ENCODE data around the gene EZR.

EZR gene

GRCh38 chr6:158757753-158758090 lies 61.4 kb downstream of the EZR start:
- DNase-seq: no peak

DNA sequence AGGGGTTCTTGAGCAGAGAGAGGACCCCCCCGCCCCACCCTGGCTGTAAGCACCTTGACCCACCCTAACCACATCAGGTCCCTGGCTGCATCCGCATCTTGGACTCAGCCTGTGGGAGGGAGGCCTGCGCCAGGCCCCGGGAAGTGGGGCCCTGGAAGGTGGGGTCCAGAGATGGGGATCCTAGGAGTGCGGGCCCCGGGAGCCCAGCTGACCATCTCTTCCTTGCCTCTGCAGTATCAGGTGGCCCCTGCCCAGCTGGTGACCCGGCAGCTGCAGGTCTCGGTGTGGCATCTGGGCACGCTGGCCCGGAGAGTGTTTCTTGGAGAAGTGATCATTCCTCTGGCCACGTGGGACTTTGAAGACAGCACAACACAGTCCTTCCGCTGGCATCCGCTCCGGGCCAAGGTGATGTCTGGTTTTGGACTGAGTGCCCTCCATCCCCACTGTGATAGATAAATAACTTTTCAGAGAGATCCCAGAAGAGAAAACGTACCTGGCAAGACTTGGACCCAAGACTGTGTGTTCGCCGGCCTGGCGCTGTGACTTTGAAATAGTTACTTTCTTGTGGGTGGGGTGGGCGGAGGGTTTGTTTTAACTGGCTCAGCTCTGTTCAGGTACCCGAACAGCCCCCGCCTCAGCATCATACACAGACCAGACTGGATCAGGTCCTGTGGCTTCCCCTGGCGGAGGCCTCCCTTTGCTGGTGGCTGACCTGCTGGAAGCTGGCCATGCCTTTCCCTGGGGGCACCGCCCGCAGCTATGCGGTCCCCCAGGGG lies 62.0 kb downstream of the EZR start:
- DNase-seq: no peak

DNA sequence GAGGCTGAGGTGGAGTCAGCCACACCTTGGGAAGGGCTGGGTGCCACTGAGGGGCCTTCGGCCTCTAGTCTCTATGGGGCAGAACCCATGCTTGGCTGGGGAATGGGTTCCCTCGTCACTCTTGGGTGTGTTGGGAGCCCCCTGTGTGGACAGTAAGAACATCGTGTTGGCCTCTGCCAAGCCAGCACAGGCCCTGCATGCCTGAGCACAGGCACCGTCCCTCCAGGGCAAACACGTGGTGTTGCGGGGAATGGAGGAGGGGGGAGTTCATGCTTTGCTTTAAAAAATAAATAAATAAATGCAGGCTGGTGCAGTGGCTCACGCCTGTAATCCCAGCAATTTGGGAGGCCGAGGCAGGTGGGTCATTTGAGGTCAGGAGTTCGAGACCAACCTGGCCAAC lies 63.0 kb downstream of the EZR start:
- DNase-seq: no peak

DNA sequence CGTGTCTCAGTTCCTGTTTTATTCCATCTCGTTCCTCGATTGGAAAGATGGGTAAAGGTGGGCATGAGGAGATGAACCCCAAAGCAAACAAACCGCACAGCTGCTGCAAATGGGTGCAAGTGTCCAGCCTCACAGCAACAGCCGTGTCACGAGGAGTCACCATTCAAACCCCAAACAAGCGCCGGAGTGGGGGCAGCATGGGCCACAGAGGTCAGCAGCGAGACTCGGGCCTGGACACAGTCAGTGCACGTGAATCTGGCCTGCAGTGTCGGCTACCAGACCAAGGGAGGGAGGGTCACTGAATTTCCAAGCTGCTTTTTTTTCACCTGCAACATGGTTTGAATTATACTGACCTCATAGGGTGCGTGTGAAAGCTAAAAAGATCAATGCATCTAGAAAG lies 63.5 kb downstream of the EZR start:
- no peak for DNase-seq

- no peak for DNase-seq
Observed at GRCh38 chr6:158754738-158755137, 64.4 kb downstream of the EZR start.

- no peak for DNase-seq
Observed at GRCh38 chr6:158753811-158754210, 65.4 kb downstream of the EZR start.

- peak; percentile 92 for DNase-seq
Observed at GRCh38 chr6:158752613-158753012, 66.6 kb downstream of the EZR start.

GRCh38 chr6:158751921-158752320 lies 67.2 kb downstream of the EZR start:
- DNase-seq: no peak

DNA sequence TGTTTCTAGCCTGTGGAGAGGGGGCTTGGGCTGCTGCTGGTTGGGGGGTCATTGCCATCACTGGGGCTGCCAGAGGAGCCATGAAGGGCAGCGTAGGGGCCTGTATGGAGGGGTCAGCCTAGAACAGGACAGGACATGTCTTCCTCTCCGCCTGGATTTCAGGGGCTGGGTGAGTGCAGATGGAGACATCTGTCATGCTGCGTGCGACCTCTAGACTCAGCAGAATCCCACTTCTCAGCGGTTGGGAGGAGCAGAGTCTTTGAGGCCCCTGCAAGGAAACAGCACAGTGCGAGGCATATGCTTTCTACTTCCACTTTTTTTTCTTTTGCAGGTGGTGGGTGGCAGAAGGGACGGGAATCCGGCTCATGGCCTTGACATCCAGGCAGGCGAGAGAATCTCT lies 67.9 kb downstream of the EZR start:
- no peak for DNase-seq

DNA sequence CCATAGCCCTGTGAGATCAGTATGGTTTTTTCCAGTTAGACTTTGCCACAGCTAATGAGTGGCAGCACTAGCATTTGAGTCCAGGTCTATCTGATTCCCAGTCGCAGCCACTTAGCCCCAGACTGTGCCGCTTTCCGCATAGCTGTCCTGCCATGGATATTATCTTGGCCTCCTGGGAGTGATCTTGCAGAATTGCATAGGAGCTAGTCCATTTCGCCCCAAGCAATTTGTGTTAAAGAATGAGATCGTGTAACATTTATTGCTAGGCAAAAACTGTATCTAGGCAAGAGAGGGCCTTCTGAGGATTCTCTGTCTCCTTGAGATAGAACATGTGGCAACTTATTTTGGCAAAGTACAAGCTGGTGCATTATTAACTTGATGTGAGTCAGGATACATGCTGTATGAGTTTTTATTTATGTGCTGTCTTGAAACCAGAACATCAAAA lies 74.2 kb downstream of the EZR start:
- DNase-seq: no peak

GRCh38 chr6:158743033-158743651 lies 76.0 kb downstream of the EZR start:
- no peak for DNase-seq

GRCh38 chr6:158739673-158740072 lies 79.5 kb downstream of the EZR start:
- DNase-seq: no peak

DNA sequence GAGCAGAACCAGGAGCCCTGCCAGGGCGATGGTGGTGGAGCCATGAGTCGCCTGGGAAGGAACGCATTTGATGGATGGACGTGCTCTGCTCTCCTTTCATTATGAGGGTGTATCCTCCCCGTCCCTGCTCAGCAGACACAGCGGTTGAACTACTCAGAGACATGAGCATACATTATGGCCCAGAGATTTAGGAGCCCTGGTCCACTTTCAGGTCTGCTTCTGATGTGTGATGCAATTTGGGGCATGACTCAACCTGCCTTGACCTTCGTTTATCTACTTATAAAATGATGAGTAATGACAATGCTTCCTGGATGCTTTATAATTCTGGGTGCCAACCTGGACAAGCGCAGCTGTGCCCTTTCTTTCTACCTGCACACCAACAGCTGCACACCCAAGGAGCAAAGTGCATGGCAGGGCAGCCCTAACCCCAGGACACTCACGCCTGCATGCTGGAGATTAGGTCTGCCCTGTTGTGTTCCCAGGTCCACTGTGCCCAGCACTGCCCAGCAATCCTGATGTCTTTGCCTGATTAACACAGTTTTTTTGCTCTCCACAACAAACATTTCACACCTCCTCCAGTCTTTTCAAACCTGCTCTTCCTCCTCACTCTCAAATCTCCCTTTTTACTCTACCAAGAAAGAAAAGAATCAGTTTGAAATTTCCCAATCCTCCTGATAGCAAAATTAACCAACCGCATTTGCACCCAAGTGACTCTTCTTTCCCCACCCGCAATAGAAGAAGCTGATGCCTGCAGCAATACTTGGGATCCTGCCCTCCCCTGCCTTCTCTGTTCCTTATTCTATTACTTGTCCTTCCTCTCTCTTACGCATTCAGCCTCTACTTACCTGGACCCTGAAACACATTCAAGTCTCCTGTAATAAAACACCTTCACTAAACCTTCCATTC lies 81.2 kb downstream of the EZR start:
- DNase-seq: no peak

GRCh38 chr6:158737082-158737709 lies 82.0 kb downstream of the EZR start:
- DNase-seq: no peak

- no peak for DNase-seq
Observed at GRCh38 chr6:158735009-158735408, 84.2 kb downstream of the EZR start.

DNA sequence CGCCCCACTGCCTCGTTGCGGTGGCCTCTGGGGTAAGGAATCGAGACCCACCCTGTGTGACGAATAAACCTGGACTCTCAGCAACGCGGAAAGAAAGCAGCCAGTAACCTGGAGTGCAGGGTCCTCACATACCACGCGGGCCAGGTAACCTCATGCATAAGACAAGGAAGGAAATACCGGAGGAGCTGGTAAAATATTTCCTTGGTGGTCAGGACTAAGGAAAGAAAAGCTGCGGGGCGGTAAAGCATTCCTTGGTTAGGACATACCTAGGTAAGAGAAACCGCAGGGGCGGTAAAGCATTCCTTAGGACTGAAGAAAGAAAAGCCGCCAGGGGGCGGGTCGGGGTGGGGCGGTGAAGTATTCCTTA lies 88.6 kb downstream of the EZR start:
- no peak for DNase-seq

DNA sequence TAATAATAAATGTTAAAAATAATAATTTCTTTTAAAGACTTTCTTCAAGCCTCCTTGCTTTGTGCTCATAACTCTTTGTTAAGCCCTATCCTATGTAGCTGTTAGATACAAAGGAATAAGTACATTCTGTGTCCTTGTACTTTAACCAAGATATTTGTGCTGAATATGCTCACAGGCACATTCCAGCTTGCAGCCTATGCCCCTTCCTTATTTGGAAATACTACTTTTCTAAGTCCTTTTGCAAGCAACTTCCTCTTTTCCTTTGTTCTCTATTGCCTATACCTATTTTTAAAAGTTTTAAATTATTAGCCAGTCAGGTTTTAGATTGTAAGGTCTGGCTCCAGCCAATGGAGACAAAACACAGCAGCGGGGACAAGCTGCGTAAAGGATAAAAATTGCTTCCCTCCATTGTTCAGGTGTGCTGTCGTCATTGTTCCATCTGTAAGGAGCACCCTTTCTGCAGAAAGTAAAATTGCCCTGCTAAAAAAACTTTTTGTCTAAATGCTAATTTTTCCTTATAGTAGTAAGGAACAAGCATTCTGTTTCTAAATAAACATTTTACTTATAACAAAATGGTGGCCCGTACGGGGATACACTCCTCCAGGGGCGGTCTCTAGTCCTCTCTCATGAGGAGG lies 89.1 kb downstream of the EZR start:
- DNase-seq: no peak

- DNase-seq: no peak
Observed at GRCh38 chr6:158725704-158726103, 93.5 kb downstream of the EZR start.

GRCh38 chr6:158722176-158722729 lies 96.9 kb downstream of the EZR start:
- DNase-seq: no peak

DNA sequence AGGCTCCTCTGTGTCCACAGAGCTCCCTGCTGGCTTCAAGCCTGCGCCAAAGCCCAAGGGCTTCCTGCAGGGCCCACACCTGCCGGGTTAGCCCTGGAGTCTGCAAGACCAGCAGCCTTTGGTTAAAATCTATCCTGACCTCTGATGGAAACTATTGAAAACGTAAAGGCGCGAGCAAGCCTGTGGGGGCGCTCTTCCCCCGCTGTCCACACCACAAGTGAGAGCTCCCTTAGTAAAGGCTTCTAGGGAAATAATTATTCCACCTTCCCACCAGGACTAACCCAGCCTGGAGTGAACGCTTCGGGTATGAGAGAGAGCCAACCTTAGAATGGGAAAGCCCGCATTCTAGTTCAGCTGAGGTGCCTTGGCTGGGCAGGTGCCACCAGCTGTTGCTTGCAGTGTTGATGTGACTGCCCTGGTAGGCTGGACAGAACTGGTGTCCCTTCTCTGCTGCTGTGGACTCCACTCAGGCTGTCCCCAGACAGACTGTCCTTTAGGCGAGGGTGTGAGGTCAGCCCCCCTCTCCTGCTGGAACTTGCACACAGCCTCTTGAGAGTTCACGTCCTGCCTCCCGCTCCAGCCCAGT lies 100.6 kb downstream of the EZR start:
- DNase-seq: peak; percentile 7

DNA sequence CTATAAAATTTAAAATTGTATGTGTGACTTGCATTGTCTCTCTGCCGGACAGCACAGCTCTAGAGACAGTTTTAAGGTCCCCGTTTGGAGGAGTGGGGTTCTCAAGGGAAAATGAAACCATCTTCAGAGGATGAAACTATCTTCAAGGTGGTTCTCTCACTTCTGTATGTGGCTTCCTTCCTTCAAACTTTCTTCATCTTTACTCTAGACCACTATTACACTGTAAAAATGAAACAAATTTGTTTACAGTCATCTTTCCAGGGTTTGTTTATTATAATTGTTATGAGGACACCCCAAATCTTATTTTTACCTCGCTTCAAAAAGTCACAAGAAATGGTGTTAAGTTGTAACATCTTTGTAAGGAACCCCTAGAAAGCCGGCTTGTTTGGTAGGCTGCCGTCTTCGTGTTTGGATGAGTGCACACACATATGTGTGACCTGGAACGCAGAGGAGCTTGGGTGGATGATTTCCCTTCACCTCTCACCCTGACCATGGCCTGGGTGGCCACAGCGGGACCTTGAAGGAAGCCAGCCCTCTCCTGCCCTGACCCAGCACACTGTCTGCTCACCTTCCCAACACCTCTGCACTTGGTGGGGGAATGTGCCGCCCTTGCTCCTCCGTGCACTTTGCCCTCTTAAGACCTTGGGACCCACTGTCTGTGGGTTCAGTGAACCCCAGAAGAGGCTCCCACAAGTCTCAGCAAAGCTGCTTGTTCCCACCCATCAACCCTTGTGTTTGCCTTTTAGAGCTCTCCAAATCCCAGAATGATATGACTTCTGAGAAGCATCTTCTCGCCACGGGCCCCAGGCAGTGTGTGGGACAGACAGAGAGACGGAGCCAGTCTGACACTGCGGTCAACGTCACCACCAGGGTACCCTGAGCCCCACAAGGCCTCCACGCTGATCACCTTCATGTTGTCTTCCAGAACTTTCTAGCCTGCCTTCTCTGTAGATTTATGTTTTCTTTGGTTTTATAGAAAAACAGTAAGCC lies 101.5 kb downstream of the EZR start:
- DNase-seq: no peak

Measured in midbrain (tissue), 1 donor.